Esophagus muscularis mucosa (tissue), 4 donors: ENCODE data around the gene HAPSTR1. TPM values are rescaled to one million over a fixed set of nuclear protein-coding genes. Genes with fewer than 3 reads are reported as not detected.
A peak's percentile ranks its signal among the peaks of the same experiment; 100 is the strongest.
"Not testable (repeated sequence)": the region's sequence is repeated elsewhere in the genome, so short reads cannot be mapped to it uniquely, and the experiment has no call there.

ENCODE experiments used
- DNase-seq: peaks from one replicate; pipeline ENCODE4 v3.0.0-alpha.2; 2017; ENCODE audit errors: extremely low spot score
- H3K27ac ChIP-seq, 4 donors: fragments of 200-600 bp; sonication (generic); replicated peaks in 1 of 4; 1 replicate in 3 of 4; 2 replicates in 1 of 4; pipeline ENCODE4 v1.5.1; 2016 to 2019; ENCODE audit warnings: mild to moderate bottlenecking in 1 of 4
- H3K27me3 ChIP-seq, 4 donors: fragments of 200-600 bp; sonication (generic); one replicate each; pipeline versions ENCODE4 v1.5.1 to v1.6.0; 2016 to 2019
- H3K36me3 ChIP-seq, 4 donors: fragments of 200-600 bp; sonication (generic); one replicate each; pipeline ENCODE4 v1.5.1; 2016 to 2019
- H3K4me1 ChIP-seq, 4 donors: fragments of 200-600 bp; sonication (generic); one replicate each; pipeline ENCODE4 v1.5.1; 2016 to 2019
- H3K4me3 ChIP-seq, 4 donors: fragments of 200-600 bp; sonication (generic); 1 replicate in 2 of 4; 2 replicates in 2 of 4; pipeline ENCODE4 v1.5.1; 2016 to 2019; ENCODE audit warnings: mild to moderate bottlenecking in 4 of 4, moderate library complexity in 1 of 4
- H3K9me3 ChIP-seq, 4 donors: fragments of 200-600 bp; sonication (generic); 1 replicate in 3 of 4; 2 replicates in 1 of 4; pipeline ENCODE4 v1.5.1; 2016 to 2019
- CTCF ChIP-seq, 3 experiments: fragments of 200-600 bp in 2 of 3; fragments of 450-650 bp in 1 of 3; sonication (generic) in 2 of 3; IDR thresholded peaks; one replicate each; pipeline ENCODE4 v1.5.1; 2017 to 2019; ENCODE audit warnings: antibody characterized with exemption in 3 of 3, mild to moderate bottlenecking in 2 of 3, moderate library complexity in 1 of 3
- EP300 ChIP-seq: sonication (generic); formaldehyde crosslinking; IDR thresholded peaks from one replicate; pipeline ENCODE4 v1.6.1; 2017; ENCODE audit warnings: antibody characterized with exemption
- POLR2A ChIP-seq: fragments of 450-650 bp; IDR thresholded peaks from one replicate; pipeline ENCODE4 v1.6.1; 2017; ENCODE audit warnings: antibody characterized with exemption, moderate library complexity, mild to moderate bottlenecking, low read depth
- POLR2AphosphoS5 ChIP-seq, 2 donors: sonication (generic); formaldehyde crosslinking; IDR thresholded peaks; one replicate each; pipeline ENCODE4 v1.6.1; 2017; ENCODE audit warnings: antibody characterized with exemption in 2 of 2
- WGBS: methylation state at CpG from one replicate; pipeline ENCODE4 v1.1.5; 2018; 5-methylcytosine and 5-hydroxymethylcytosine counted together
- intact Hi-C: fragments of 100-400 bp; cut with DNase I; formaldehyde crosslinking; loops from one replicate; pipeline ENCODE4 v1.15.1; 2023
- total RNA-seq, 4 donors: library from RNA; depleted of rRNA; stranded (reverse); fragments of >200 nt; gene quantifications; one replicate each; pipeline versions ENCODE4 v1.1.0 to v1.2.1, GENCODE V29; 2016

Gene HAPSTR1
- total RNA-seq, 4 donors from 2014 or later, result 51.7 to 65.2 (median 57.1) TPM

DNA sequence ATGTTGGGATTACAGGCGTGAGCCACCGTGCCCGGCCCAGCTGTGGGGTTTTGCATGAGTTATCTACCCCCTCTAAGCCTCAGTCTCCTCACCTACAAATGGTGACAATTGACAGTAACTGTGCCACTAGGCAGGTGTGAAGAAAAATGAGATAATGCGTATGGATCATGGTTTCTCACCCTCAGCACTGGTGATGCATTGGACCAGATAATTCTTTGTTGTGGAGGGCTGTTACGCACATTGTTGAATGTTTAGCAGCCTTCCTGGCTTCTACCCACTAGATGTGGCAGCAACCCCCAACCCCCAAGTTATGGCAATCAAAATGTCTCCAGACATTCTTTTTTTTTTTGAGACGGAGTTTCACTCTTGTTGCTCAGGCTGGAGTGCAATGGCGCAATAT lies 9.0 kb upstream of the HAPSTR1 start:
- Histone ChIP-seq H3K36me3 (no peaks in the 10 kb centered on the region), H3K27me3 (no peaks in the 10 kb centered on the region), H3K4me3 (no peak overlapping the region), H3K4me1 (peaks cover 0 to 4% (median 2%) of the 10 kb centered on the region in 4 donors), H3K9me3 (no peaks in the 10 kb centered on the region), H3K27ac (no peak overlapping the region)
- no peak for DNase-seq
- 95% methylated on average over 7 of the region's 7 CpGs for WGBS
- intact Hi-C loops, result no loop called here
- TF ChIP-seq POLR2AphosphoS5 (IDR thresholded peaks at IDR 0.05), result no peak
- no peak for TF ChIP-seq EP300
- TF ChIP-seq CTCF (IDR thresholded peaks at IDR 0.05), result no peak
- no peak for TF ChIP-seq POLR2A

DNA sequence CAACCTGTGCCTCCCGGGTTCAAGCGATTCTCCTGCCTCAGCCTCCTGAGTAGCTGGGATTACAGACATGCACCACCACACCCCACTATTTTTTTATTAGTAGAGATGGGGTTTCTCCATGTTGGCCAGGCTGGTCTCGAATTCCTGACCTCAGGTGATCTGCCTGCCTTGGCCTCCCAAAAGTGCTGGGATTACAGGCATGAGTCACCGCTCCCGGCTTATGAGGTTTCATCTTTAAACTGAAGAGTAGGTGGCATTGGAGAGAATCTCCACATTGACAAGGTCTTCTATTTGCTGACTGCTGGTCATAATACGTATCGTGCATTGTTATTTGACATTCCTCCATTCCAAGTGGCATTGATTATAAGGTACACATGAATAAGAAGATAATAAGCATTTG lies 3.7 kb upstream of the HAPSTR1 start:
- H3K9me3 ChIP-seq, H3K27ac ChIP-seq, H3K4me3 ChIP-seq, intact Hi-C loops, DNase-seq, H3K27me3 ChIP-seq, H3K36me3 ChIP-seq: not testable (repeated sequence)
- H3K4me1 ChIP-seq, result peaks cover 12 to 17% (median 14%) of the 10 kb centered on the region in 4 donors
- WGBS, result 98% methylated on average over 7 of the region's 7 CpGs

GRCh38 chr16:9088848-9089247 lies 2.6 kb upstream of the HAPSTR1 start:
- H3K9me3 ChIP-seq, result no peaks in the 10 kb centered on the region
- intact Hi-C loops, result no loop called here
- no peak overlapping the region for H3K27ac ChIP-seq
- no peak overlapping the region for H3K4me3 ChIP-seq
- H3K27me3 ChIP-seq, result no peaks in the 10 kb centered on the region
- DNase-seq, result no peak
- 87% methylated on average over 10 of the region's 10 CpGs for WGBS
- TF ChIP-seq POLR2AphosphoS5 (IDR thresholded peaks at IDR 0.05), result no peak
- no peak for TF ChIP-seq POLR2A
- TF ChIP-seq EP300, result no peak
- TF ChIP-seq CTCF (IDR thresholded peaks at IDR 0.05), result no peak
- peaks cover 22 to 25% (median 24%) of the 10 kb centered on the region in 4 donors for H3K4me1 ChIP-seq
- peaks cover 0 to 9% (median 0%) of the 10 kb centered on the region in 4 donors for H3K36me3 ChIP-seq

DNA sequence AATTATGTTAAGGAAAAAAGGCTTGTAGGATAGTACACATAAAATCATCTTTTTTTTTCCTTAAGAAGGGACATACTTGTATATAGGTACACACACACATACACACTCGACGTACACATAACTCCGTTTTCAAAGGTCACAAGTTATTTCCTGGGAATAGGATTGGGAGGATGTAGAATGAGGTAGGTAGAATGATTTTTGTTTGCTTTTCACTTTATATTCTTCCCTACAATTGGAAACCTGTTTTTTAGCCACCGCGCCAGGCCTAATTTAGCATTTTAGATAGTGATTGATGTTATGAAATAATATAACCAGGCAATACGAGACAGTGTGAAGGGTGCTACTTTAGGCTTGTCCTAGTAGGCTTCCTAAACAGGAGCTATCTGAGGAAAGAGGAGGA lies 1.8 kb upstream of the HAPSTR1 start:
- peak overlapping the region; percentile 83 to 95 (median 88) for H3K27ac ChIP-seq
- no peaks in the 10 kb centered on the region for H3K9me3 ChIP-seq
- intact Hi-C loops, result loop anchor here (5.0 kb wide), 2 partner anchors 42 to 127 kb away; partner anchors contain the start of gene USP7
- H3K36me3 ChIP-seq, result peaks cover 0 to 9% (median 0%) of the 10 kb centered on the region in 4 donors
- H3K27me3 ChIP-seq, result no peaks in the 10 kb centered on the region
- H3K4me3 ChIP-seq, result peak overlapping the region in 3 of 4 donors; percentile 62 to 100 (median 96)
- DNase-seq, result no peak
- TF ChIP-seq CTCF (IDR thresholded peaks at IDR 0.05) (no peak), POLR2AphosphoS5 (IDR thresholded peaks at IDR 0.05) (no peak), EP300 (no peak), POLR2A (no peak)
- H3K4me1 ChIP-seq, result peaks cover 30 to 33% (median 31%) of the 10 kb centered on the region in 4 donors
- 91% methylated on average over 6 of the region's 6 CpGs for WGBS

GRCh38 chr16:9090101-9090959 lies 1.1 kb upstream of the HAPSTR1 start:
- Histone ChIP-seq H3K27ac (peak overlapping the region; percentile 83 to 95 (median 88)), H3K9me3 (no peaks in the 10 kb centered on the region), H3K4me1 (peaks cover 36 to 38% (median 36%) of the 10 kb centered on the region in 4 donors), H3K36me3 (peaks cover 0 to 9% (median 0%) of the 10 kb centered on the region in 4 donors), H3K4me3 (peak overlapping the region; percentile 62 to 100 (median 86)), H3K27me3 (no peaks in the 10 kb centered on the region)
- WGBS, result 16% methylated on average over 25 of the region's 85 CpGs
- TF ChIP-seq CTCF (IDR thresholded peaks at IDR 0.05), result no peak
- TF ChIP-seq EP300, result no peak
- no peak for TF ChIP-seq POLR2A
- TF ChIP-seq POLR2AphosphoS5 (IDR thresholded peaks at IDR 0.05), result peak in 1 of 2 donors; percentile 54
- intact Hi-C loops, result loop anchor here (5.0 kb wide), 2 partner anchors 43 to 128 kb away; partner anchors contain the start of gene USP7
- no peak for DNase-seq
